GM23338 (cell line): Measurements from ENCODE around the gene LIN7C. TPM values are rescaled to one million over a fixed set of nuclear protein-coding genes. Genes with fewer than 3 reads are reported as not detected.

Experiments
- ATAC-seq: fragments of 200-7000 bp; cut with Tn5 transposase; 3 replicates; pipeline ENCODE4 v1.9.1; 2020
- DNase-seq: peaks from one replicate; pipeline ENCODE4 v3.0.0-alpha.2; 2015; ENCODE audit warnings: low spot score
- H2AFZ ChIP-seq: fragments of 200-600 bp; sonication (generic); 2 replicates; pipeline ENCODE4 v1.8.0; 2016; ENCODE audit warnings: antibody characterized with exemption, mild to moderate bottlenecking, moderate library complexity
- H3F3A ChIP-seq: fragments of 200-600 bp; sonication (generic); replicated peaks from 2 replicates; pipeline ENCODE4 v1.8.0; 2017; ENCODE audit warnings: antibody characterized with exemption, mixed run types, low read depth
- H3K27ac ChIP-seq: fragments of 200-600 bp; sonication (generic); 2 replicates; pipeline ENCODE4 v1.6.1; 2016; ENCODE audit warnings: low read depth
- H3K27me3 ChIP-seq: fragments of 200-600 bp; sonication (generic); 2 replicates; pipeline ENCODE4 v1.8.0; 2016; ENCODE audit warnings: mild to moderate bottlenecking, mixed run types, moderate library complexity; ENCODE audit not compliant: insufficient read depth
- H3K36me3 ChIP-seq: fragments of 200-600 bp; sonication (generic); 2 replicates; pipeline ENCODE4 v1.8.0; 2016; ENCODE audit warnings: mild to moderate bottlenecking; ENCODE audit not compliant: insufficient read depth
- H3K4me1 ChIP-seq: fragments of 200-600 bp; sonication (generic); 2 replicates; pipeline ENCODE4 v1.8.0; 2016; ENCODE audit warnings: mild to moderate bottlenecking, moderate library complexity; ENCODE audit not compliant: insufficient read depth
- H3K4me2 ChIP-seq: fragments of 200-600 bp; sonication (generic); 2 replicates; pipeline ENCODE4 v1.7.1; 2017; ENCODE audit warnings: mixed run types
- H3K4me3 ChIP-seq: fragments of 200-600 bp; sonication (generic); 2 replicates; pipeline ENCODE4 v1.6.1; 2016; ENCODE audit warnings: mixed run types
- H3K79me2 ChIP-seq: fragments of 200-600 bp; sonication (generic); replicated peaks from 2 replicates; pipeline ENCODE4 v1.8.0; 2017; ENCODE audit warnings: mild to moderate bottlenecking; ENCODE audit not compliant: insufficient read depth
- H3K9me2 ChIP-seq: fragments of 200-600 bp; sonication (generic); 2 replicates; pipeline ENCODE4 v1.8.0; 2017; ENCODE audit not compliant: insufficient read depth
- H4K20me1 ChIP-seq: fragments of 200-600 bp; sonication (generic); replicated peaks from 2 replicates; pipeline ENCODE4 v1.8.0; 2017; ENCODE audit warnings: mild to moderate bottlenecking; ENCODE audit not compliant: insufficient read depth
- H3K27ac Mint-ChIP-seq: 2 replicates; pipeline ENCODE4 v1.8.0; 2020; ENCODE audit warnings: inconsistent platforms, mild to moderate bottlenecking, moderate library complexity, mixed read lengths
- H3K27me3 Mint-ChIP-seq: 3 replicates; pipeline ENCODE4 v1.8.0; 2022; ENCODE audit warnings: low read depth, mild to moderate bottlenecking, moderate library complexity, mixed read lengths, inconsistent platforms; ENCODE audit not compliant: insufficient read depth, poor library complexity
- H3K36me3 Mint-ChIP-seq: 3 replicates; pipeline ENCODE4 v1.8.0; 2021; ENCODE audit warnings: low read depth, mild to moderate bottlenecking, inconsistent platforms, moderate library complexity, mixed read lengths
- H3K4me1 Mint-ChIP-seq: 3 replicates; pipeline ENCODE4 v1.8.0; 2020; ENCODE audit warnings: mild to moderate bottlenecking, inconsistent platforms, mixed read lengths
- H3K4me3 Mint-ChIP-seq: 3 replicates; pipeline ENCODE4 v1.8.0; 2021; ENCODE audit warnings: moderate library complexity, mild to moderate bottlenecking, inconsistent platforms, mixed read lengths
- H3K9me3 Mint-ChIP-seq: 3 replicates; pipeline ENCODE4 v1.8.0; 2020; ENCODE audit warnings: moderate library complexity, mild to moderate bottlenecking, inconsistent platforms, mixed read lengths
- CTCF ChIP-seq, 2 experiments: fragments of 200-600 bp in 1 of 2; sonication (generic) in 1 of 2; conservative IDR thresholded peaks; 2 replicates each; pipeline versions ENCODE4 v1.5.1 to v1.6.1; 2016 to 2017; ENCODE audit warnings: antibody characterized with exemption in 2 of 2, low read depth in 2 of 2, mild to moderate bottlenecking in 2 of 2, moderate library complexity in 1 of 2
- ETS1 ChIP-seq: IDR thresholded peaks from 2 replicates; pipeline ENCODE4 v1.6.1; 2016; ENCODE audit warnings: antibody characterized with exemption
- EZH2 ChIP-seq: fragments of 200-600 bp; sonication (generic); IDR thresholded peaks from one replicate; pipeline ENCODE4 v1.8.0; 2017; ENCODE audit warnings: antibody characterized with exemption, mild to moderate bottlenecking, low read depth; ENCODE audit not compliant: unreplicated experiment
- EZH2phosphoT487 ChIP-seq: fragments of 200-600 bp; sonication (generic); IDR thresholded peaks from one replicate; pipeline ENCODE4 v1.8.1; 2018; ENCODE audit warnings: antibody characterized with exemption; ENCODE audit not compliant: unreplicated experiment
- JUNB ChIP-seq: IDR thresholded peaks from one replicate; pipeline ENCODE4 v1.6.1; 2016; ENCODE audit warnings: antibody characterized with exemption; ENCODE audit not compliant: unreplicated experiment
- NANOG ChIP-seq: IDR thresholded peaks from 2 replicates; pipeline ENCODE4 v1.6.1; 2016; ENCODE audit warnings: antibody characterized with exemption, borderline replicate concordance
- ZNF114 ChIP-seq: fragments of 250-450 bp; sonication (Bioruptor Pico); IDR thresholded peaks from 2 replicates; pipeline ENCODE4 v1.5.0; 2020; ENCODE audit warnings: mild to moderate bottlenecking, moderate library complexity
- ZNF331 ChIP-seq: fragments of 250-450 bp; sonication (Bioruptor Pico); IDR thresholded peaks from 2 replicates; pipeline ENCODE4 v1.5.0; 2020; ENCODE audit warnings: low read depth, mild to moderate bottlenecking, moderate library complexity
- ZNF462 ChIP-seq: fragments of 250-450 bp; sonication (Bioruptor Pico); IDR thresholded peaks from 2 replicates; pipeline ENCODE4 v1.5.0; 2020; ENCODE audit warnings: mild to moderate bottlenecking, moderate library complexity
- polyA plus RNA-seq: library from polyadenylated mRNA; unstranded; fragments of >200 nt; fragmentation: Nextera tagmentation; extraction: Ambion mirVana; gene quantifications from 2 replicates; pipeline ENCODE4 v1.2.1, GENCODE V29; 2016
- total RNA-seq: library from RNA; depleted of rRNA; stranded (reverse); fragments of >200 nt; shearing (Covaris generic); gene quantifications from 2 replicates; pipeline ENCODE4 v1.2.3, GENCODE V29; 2014

LIN7C gene
- total and polyA plus RNA-seq, 2 experiments from 2014 or later = 22.5 to 61.0 TPM

- no peaks in the 10 kb centered on the region for H3K36me3 Mint-ChIP-seq
- no peak overlapping the region for H3K4me2 ChIP-seq
- H3F3A ChIP-seq = no peaks in the 10 kb centered on the region
- DNase-seq = no peak
- H3K9me2 ChIP-seq = no peaks in the 10 kb centered on the region
- H3K9me3 Mint-ChIP-seq = no peaks in the 10 kb centered on the region
- H3K4me3 Mint-ChIP-seq = no peak overlapping the region
- no peaks in the 10 kb centered on the region for H3K36me3 ChIP-seq
- peaks cover 4% of the 10 kb centered on the region; the same call in 1 of the 2 replicates for H3K4me1 ChIP-seq
- H3K27ac ChIP-seq = no peak overlapping the region
- no peaks in the 10 kb centered on the region for H4K20me1 ChIP-seq
- TF ChIP-seq JUNB = no peak
- TF ChIP-seq ZNF331 (CRISPR knock-in tag) = no peak
- no peak for TF ChIP-seq EZH2phosphoT487
- TF ChIP-seq EZH2 = no peak
- TF ChIP-seq ETS1 = no peak
- TF ChIP-seq CTCF (conservative IDR thresholded peaks at IDR 0.05; ENCODE audit: low read depth in 2 of 2) = no peak
- TF ChIP-seq NANOG = no peak
- H3K79me2 ChIP-seq = no peaks in the 10 kb centered on the region
- H3K27ac Mint-ChIP-seq = no peak overlapping the region
- 0 out of 2 replicates have a peak overlapping the region, but pooled peaks have one; percentile 15 for H2AFZ ChIP-seq
- peaks cover 4% of the 10 kb centered on the region; the same call in 1 of the 3 replicates for H3K4me1 Mint-ChIP-seq
- peaks cover 2% of the 10 kb centered on the region for H3K27me3 Mint-ChIP-seq
- H3K4me3 ChIP-seq = no peak overlapping the region
- no peaks in the 10 kb centered on the region; the same call in 1 of the 2 replicates for H3K27me3 ChIP-seq
- no peak for ATAC-seq
These were observed 26.2 kb upstream of the LIN7C start for GRCh38 chr11:27532652-27533325.

GRCh38 chr11:27528712-27529111 is 22.1 kb upstream of the LIN7C start:
- Histone ChIP-seq H3K36me3 (no peaks in the 10 kb centered on the region), H3K4me2 (no peak overlapping the region), H3K4me1 (peaks cover 10% of the 10 kb centered on the region), H3K27ac (no peak overlapping the region), H3F3A (no peaks in the 10 kb centered on the region), H3K79me2 (no peaks in the 10 kb centered on the region), H3K4me3 (no peak overlapping the region), H3K9me2 (no peaks in the 10 kb centered on the region), H4K20me1 (no peaks in the 10 kb centered on the region), H2AFZ (no peak overlapping the region), H3K27me3 (no peaks in the 10 kb centered on the region; the same call in 1 of the 2 replicates)
- Mint-ChIP-seq H3K4me1 (peaks cover 5% of the 10 kb centered on the region; the same call in 1 of the 3 replicates), H3K9me3 (no peaks in the 10 kb centered on the region), H3K4me3 (no peak overlapping the region), H3K27ac (no peak overlapping the region), H3K36me3 (no peaks in the 10 kb centered on the region), H3K27me3 (no peaks in the 10 kb centered on the region)
- DNase-seq (no peak), ATAC-seq (no peak)
- TF ChIP-seq ZNF114 (CRISPR knock-in tag) (no peak), NANOG (no peak), ZNF462 (no peak), ZNF331 (CRISPR knock-in tag) (no peak)
